Retinal pigment epithelial cell (primary cell): Measurements from ENCODE around the gene PXMP2.

Source experiments
- DNase-seq: peaks from one replicate; pipeline ENCODE4 v3.0.0-alpha.2; 2010; ENCODE audit warnings: low read depth
- H3K4me3 ChIP-seq: 2 replicates; pipeline ENCODE4 v1.5.1; 2011; ENCODE audit warnings: mild to moderate bottlenecking, low read length, control low read depth, moderate library complexity
- CTCF ChIP-seq: conservative IDR thresholded peaks from 2 replicates; pipeline ENCODE4 v1.5.1; 2011; ENCODE audit warnings: low read depth, low read length, control low read depth, inconsistent platforms

Gene PXMP2

GRCh38 chr12:132687211-132688164 is at the start of gene PXMP2, which contains the start of gene POLE:
TSS of gene PXMP2 (plus strand) at chr12:132687587. CDS start at chr12:132687671, 84 bp downstream.
TSS of gene POLE (minus strand) at chr12:132687342. CDS start at chr12:132687315, 27 bp downstream.
- H3K4me3 ChIP-seq: peak within 1 kb of the TSS; percentile 55
- DNase-seq: peak; percentile 77
- TF ChIP-seq CTCF: no peak

- no peak overlapping the region for H3K4me3 ChIP-seq
- DNase-seq: no peak
- TF ChIP-seq CTCF: no peak
Measured at GRCh38 chr12:132637811-132638210, 49.6 kb upstream of the PXMP2 start.

- no peak overlapping the region for H3K4me3 ChIP-seq
- DNase-seq: peak; percentile 27
- TF ChIP-seq CTCF: peak; percentile 92
Measured at GRCh38 chr12:132638541-132639408, 48.6 kb upstream of the PXMP2 start.

- no peak for DNase-seq
- H3K4me3 ChIP-seq: no peak overlapping the region
- TF ChIP-seq CTCF: no peak
Measured at GRCh38 chr12:132639956-132640520, 47.3 kb upstream of the PXMP2 start.

- DNase-seq: no peak
- H3K4me3 ChIP-seq: no peak overlapping the region
- TF ChIP-seq CTCF: no peak
Measured at GRCh38 chr12:132640936-132641335, 46.5 kb upstream of the PXMP2 start.

- DNase-seq: no peak
- no peak overlapping the region for H3K4me3 ChIP-seq
- no peak for TF ChIP-seq CTCF
Measured at GRCh38 chr12:132641811-132642650, 45.4 kb upstream of the PXMP2 start.
